Aortic smooth muscle cell (primary cell): ENCODE results near the gene RADIL. TPM values are rescaled to one million over a fixed set of nuclear protein-coding genes. Genes with fewer than 3 reads are reported as not detected.

Experiments
- total RNA-seq: library from RNA; depleted of rRNA; stranded (reverse); fragments of >200 nt; gene quantifications from 2 replicates; pipeline ENCODE4 v1.2.3, GENCODE V29; 2014

RADIL gene, protein sequence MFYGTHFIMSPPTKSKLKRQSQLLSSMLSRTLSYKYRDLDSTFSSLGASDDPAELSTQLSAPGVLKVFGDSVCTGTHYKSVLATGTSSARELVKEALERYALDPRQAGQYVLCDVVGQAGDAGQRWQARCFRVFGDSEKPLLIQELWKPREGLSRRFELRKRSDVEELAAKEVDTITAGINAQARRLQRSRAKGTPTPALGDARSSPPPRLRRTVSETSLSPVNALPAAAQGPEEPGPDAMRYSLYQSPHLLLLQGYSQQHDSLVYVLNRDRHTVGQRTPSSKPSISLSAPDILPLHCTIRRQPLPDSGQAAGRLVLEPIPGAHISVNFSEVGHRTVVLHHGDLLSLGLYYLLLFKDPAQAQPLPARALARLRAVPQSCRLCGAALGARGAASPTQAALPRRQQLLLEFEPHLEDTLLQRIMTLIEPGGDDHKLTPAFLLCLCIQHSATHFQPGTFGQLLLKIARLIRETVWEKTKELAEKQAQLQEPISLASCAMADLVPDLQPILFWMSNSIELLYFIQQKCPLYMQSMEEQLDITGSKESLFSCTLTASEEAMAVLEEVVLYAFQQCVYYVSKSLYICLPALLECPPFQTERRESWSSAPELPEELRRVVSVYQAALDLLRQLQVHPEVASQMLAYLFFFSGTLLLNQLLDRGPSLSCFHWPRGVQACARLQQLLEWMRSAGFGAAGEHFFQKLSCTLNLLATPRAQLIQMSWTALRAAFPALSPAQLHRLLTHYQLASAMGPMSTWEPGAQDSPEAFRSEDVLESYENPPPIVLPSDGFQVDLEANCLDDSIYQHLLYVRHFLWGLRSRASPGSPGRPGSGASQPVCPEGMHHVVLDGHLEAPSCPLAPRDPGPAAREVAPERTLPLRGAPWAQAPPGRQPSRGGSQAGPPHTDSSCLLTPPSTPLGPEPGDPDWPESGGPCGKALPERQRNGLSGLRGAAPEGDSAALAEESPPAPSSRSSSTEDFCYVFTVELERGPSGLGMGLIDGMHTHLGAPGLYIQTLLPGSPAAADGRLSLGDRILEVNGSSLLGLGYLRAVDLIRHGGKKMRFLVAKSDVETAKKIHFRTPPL
- total RNA-seq = 1.2 and 1.5 TPM in 2 replicates

GRCh38 chr7:4883372-4884144, at the start of gene RADIL:
TSS of gene RADIL (minus strand) at chr7:4883716. CDS start at chr7:4878139, 5,577 bp downstream.

DNA sequence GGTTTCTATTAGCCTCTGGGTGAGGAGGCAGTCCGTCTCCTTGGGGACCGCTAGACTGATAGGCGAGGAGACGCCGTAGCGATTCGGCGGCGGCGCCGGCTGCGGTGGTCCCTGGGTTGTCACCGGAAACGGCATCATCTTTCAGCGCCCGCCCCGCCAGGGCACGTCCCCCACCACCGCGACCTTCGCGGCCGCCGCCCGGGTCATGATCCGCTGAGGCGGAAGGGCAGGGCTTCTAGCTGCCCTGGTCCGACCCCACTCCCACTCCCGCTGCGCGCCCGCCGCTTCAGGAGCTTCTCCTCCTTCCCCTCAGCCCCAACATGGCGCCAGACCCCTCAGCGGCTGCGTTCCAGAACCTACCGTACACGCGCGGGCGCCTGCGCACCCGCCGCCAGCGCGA, 21.8 kb downstream of the RADIL start, which contains the start of gene PAPOLB:
PAPOLB (minus strand) TSS at position 358 of the 400 bp plus-strand sequence; CDS start at position 138, 220 bp downstream.

GRCh38 chr7:4775250-4775847, 108.2 kb downstream of the RADIL start, which contains the start of gene AP5Z1:
TSS of gene AP5Z1 (plus strand) at chr7:4775623. CDS start at chr7:4775716, 93 bp downstream.

Other genes with a start within 250 kb of the RADIL start
- 18.5 and 20.0 TPM in 2 replicates for gene FOXK1, start 201.4 kb downstream of the RADIL start, total RNA-seq
- gene AP5Z1, start 108.1 kb downstream of the RADIL start, total RNA-seq = 26.8 and 30.6 TPM in 2 replicates
- gene PAPOLB, start 21.7 kb downstream of the RADIL start, total RNA-seq = 0.13 and 0.19 TPM in 2 replicates
- not detected in 2 replicates for gene MMD2, start 75.5 kb upstream of the RADIL start, total RNA-seq
- gene RBAK, start 162.1 kb upstream of the RADIL start, total RNA-seq = 6.3 and 6.4 TPM in 2 replicates